AG09309 (cell line): ENCODE measurements around the gene MEI4.

Experiments
- DNase-seq: peaks from one replicate; pipeline ENCODE4 v3.0.0-alpha.2; 2010; ENCODE audit warnings: low read depth
- H3K4me3 ChIP-seq: 2 replicates; pipeline ENCODE4 v1.5.1; 2011; ENCODE audit warnings: mild to moderate bottlenecking, low read depth, low read length, moderate library complexity; ENCODE audit not compliant: control insufficient read depth
- CTCF ChIP-seq: IDR thresholded peaks from 2 replicates; pipeline ENCODE4 v1.5.1; 2011; ENCODE audit warnings: mild to moderate bottlenecking, low read depth, low read length, inconsistent platforms; ENCODE audit not compliant: insufficient read depth, control insufficient read depth; ENCODE audit errors: missing control alignments

MEI4 gene

GRCh38 chr6:77624515-77624914, 28.3 kb upstream of the MEI4 start:
- no peak overlapping the region for H3K4me3 ChIP-seq
- no peak for DNase-seq
- TF ChIP-seq CTCF: no peak

- no peak for DNase-seq
- H3K4me3 ChIP-seq: no peak overlapping the region
- no peak for TF ChIP-seq CTCF
Observed at GRCh38 chr6:77626426-77626825, 26.4 kb upstream of the MEI4 start.

- TF ChIP-seq CTCF: no peak
- no peak for DNase-seq
- no peak overlapping the region for H3K4me3 ChIP-seq
Observed at GRCh38 chr6:77630014-77630413, 22.8 kb upstream of the MEI4 start.

- DNase-seq: no peak
- H3K4me3 ChIP-seq: no peak overlapping the region
- no peak for TF ChIP-seq CTCF
Observed at GRCh38 chr6:77633471-77633870, 19.4 kb upstream of the MEI4 start.

- no peak overlapping the region for H3K4me3 ChIP-seq
- no peak for DNase-seq
- TF ChIP-seq CTCF: no peak
Observed at GRCh38 chr6:77633993-77634715, 18.7 kb upstream of the MEI4 start.

GRCh38 chr6:77638129-77638830, 14.6 kb upstream of the MEI4 start:
- no peak for DNase-seq
- no peak overlapping the region for H3K4me3 ChIP-seq
- TF ChIP-seq CTCF: no peak
